B cell (primary cell): ENCODE results near the gene CHMP6.

Experiments
- EZH2 ChIP-seq: IDR thresholded peaks from 2 replicates; pipeline ENCODE4 v1.6.1; 2012; ENCODE audit warnings: borderline replicate concordance, low read depth, mild to moderate bottlenecking, moderate library complexity, low read length; ENCODE audit not compliant: insufficient read depth, poor library complexity, severe bottlenecking
- TF ChIP-seq, protein P1 (sequence below): fragments of 200-600 bp; IDR thresholded peaks from one replicate; pipeline ENCODE4 v1.8.0; 2022; ENCODE audit warnings: antibody characterized with exemption, mild to moderate bottlenecking

DNA sequence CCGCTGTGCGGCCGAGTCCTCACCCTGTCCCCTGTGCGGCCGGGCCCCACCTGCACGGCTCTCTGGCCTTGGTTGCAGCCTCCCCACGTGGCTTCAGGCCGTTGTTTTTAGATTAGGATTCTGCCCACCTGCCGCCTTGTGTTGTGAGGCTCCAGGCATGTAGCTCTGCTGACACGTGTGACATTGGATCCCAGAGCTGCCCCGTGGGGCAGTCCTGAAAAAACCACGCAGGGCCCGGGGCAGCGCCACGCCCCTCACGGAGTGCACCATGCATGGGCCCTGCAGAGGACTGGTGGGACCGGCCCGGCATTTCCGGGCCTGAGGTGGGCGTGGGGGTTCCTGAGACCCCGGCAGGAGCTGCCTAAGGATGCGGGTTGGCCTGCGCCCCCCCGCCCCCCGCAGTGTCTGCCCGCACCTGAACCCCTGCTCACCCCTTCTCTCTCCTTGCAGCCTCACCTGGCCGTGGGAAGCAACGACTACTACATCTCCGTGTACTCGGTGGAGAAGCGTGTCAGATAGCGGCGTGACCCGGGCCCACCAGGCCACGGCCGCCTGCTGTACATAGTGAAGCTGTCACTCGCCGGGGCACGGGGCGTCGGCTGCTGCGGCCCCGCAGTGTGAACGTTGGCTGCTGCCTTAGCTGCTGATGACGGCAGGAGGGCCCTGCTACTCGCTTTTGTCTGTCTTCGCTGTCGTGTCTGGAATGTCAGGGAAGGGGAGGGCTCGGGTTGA lies 27.7 kb upstream of the CHMP6 start:
- TF ChIP-seq, protein P1, sequence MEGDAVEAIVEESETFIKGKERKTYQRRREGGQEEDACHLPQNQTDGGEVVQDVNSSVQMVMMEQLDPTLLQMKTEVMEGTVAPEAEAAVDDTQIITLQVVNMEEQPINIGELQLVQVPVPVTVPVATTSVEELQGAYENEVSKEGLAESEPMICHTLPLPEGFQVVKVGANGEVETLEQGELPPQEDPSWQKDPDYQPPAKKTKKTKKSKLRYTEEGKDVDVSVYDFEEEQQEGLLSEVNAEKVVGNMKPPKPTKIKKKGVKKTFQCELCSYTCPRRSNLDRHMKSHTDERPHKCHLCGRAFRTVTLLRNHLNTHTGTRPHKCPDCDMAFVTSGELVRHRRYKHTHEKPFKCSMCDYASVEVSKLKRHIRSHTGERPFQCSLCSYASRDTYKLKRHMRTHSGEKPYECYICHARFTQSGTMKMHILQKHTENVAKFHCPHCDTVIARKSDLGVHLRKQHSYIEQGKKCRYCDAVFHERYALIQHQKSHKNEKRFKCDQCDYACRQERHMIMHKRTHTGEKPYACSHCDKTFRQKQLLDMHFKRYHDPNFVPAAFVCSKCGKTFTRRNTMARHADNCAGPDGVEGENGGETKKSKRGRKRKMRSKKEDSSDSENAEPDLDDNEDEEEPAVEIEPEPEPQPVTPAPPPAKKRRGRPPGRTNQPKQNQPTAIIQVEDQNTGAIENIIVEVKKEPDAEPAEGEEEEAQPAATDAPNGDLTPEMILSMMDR: no peak
- TF ChIP-seq EZH2: no peak
